Measurements from ENCODE around the gene IFT122. TPM values are rescaled to one million over a fixed set of nuclear protein-coding genes. Genes with fewer than 3 reads are reported as not detected.

IFT122 gene
- total RNA-seq, 3 donors from 2014 or later, result 43.2 to 60.6 (median 45.8) TPM

- intact Hi-C loops (cut with DNase I; ENCODE audit: low total_unique reads), result no loop called here
- Histone ChIP-seq H3K27ac (no peak overlapping the region), H3K27me3 (no peaks in the 10 kb centered on the region), H3K4me1 (peaks cover 0 to 1% of the 10 kb centered on the region in 2 donors), H3K36me3 (no peaks in the 10 kb centered on the region), H3K4me3 (no peak overlapping the region), H3K9me3 (no peaks in the 10 kb centered on the region)
- DNase-seq (ENCODE audit: low spot score in 2 of 2), result no peak
- TF ChIP-seq POLR2A (IDR thresholded peaks at IDR 0.05) (no peak), POLR2AphosphoS5 (IDR thresholded peaks at IDR 0.05) (no peak), CTCF (IDR thresholded peaks at IDR 0.05) (no peak)
Observed at GRCh38 chr3:129403450-129403849, 36.6 kb upstream of the IFT122 start.

- no peak for DNase-seq (ENCODE audit: low spot score in 2 of 2)
- no peak overlapping the region for H3K27ac ChIP-seq
- intact Hi-C loops (cut with DNase I; ENCODE audit: low total_unique reads), result no loop called here
Observed at GRCh38 chr3:129404130-129404529, 35.9 kb upstream of the IFT122 start.

GRCh38 chr3:129404610-129405009 is 35.4 kb upstream of the IFT122 start:
- intact Hi-C loops (cut with DNase I; ENCODE audit: low total_unique reads), result no loop called here
- H3K4me1 ChIP-seq, result no peaks in the 10 kb centered on the region
- no peak overlapping the region for H3K4me3 ChIP-seq
- no peak overlapping the region for H3K27ac ChIP-seq
- TF ChIP-seq POLR2A (IDR thresholded peaks at IDR 0.05) (no peak), CTCF (IDR thresholded peaks at IDR 0.05) (no peak), POLR2AphosphoS5 (IDR thresholded peaks at IDR 0.05) (no peak)
- H3K27me3 ChIP-seq, result no peaks in the 10 kb centered on the region
- no peaks in the 10 kb centered on the region for H3K9me3 ChIP-seq
- H3K36me3 ChIP-seq, result no peaks in the 10 kb centered on the region
- no peak for DNase-seq (ENCODE audit: low spot score in 2 of 2)

More at GRCh38 chr3:129404130-129404529, 35.9 kb upstream of the IFT122 start:
- H3K9me3 ChIP-seq, result no peaks in the 10 kb centered on the region
- H3K27me3 ChIP-seq, result no peaks in the 10 kb centered on the region
- TF ChIP-seq POLR2AphosphoS5 (IDR thresholded peaks at IDR 0.05) (no peak), POLR2A (IDR thresholded peaks at IDR 0.05) (no peak), CTCF (IDR thresholded peaks at IDR 0.05) (no peak)
- H3K36me3 ChIP-seq, result no peaks in the 10 kb centered on the region
- H3K4me1 ChIP-seq, result no peaks in the 10 kb centered on the region
- H3K4me3 ChIP-seq, result no peak overlapping the region

GRCh38 chr3:129409541-129409940 is 30.5 kb upstream of the IFT122 start:
- Histone ChIP-seq H3K4me1 (no peaks in the 10 kb centered on the region), H3K27ac (no peak overlapping the region), H3K9me3 (no peaks in the 10 kb centered on the region), H3K4me3 (no peak overlapping the region), H3K27me3 (no peaks in the 10 kb centered on the region), H3K36me3 (no peaks in the 10 kb centered on the region)
- TF ChIP-seq POLR2AphosphoS5 (IDR thresholded peaks at IDR 0.05) (no peak), POLR2A (IDR thresholded peaks at IDR 0.05) (no peak), CTCF (IDR thresholded peaks at IDR 0.05) (no peak)
- intact Hi-C loops (cut with DNase I; ENCODE audit: low total_unique reads), result no loop called here
- DNase-seq (ENCODE audit: low spot score in 2 of 2), result no peak

- peak in 1 of 2 donors; percentile 15 for DNase-seq (ENCODE audit: low spot score in 2 of 2)
- H3K36me3 ChIP-seq, result no peaks in the 10 kb centered on the region
- H3K27me3 ChIP-seq, result no peaks in the 10 kb centered on the region
- H3K27ac ChIP-seq, result no peak overlapping the region
- H3K9me3 ChIP-seq, result no peaks in the 10 kb centered on the region
- intact Hi-C loops (cut with DNase I; ENCODE audit: low total_unique reads), result no loop called here
- TF ChIP-seq POLR2A (IDR thresholded peaks at IDR 0.05), result no peak
- no peak for TF ChIP-seq CTCF (IDR thresholded peaks at IDR 0.05)
- TF ChIP-seq POLR2AphosphoS5 (IDR thresholded peaks at IDR 0.05), result no peak
- no peaks in the 10 kb centered on the region for H3K4me1 ChIP-seq
- H3K4me3 ChIP-seq, result no peak overlapping the region
Observed at GRCh38 chr3:129410971-129411370, 29.1 kb upstream of the IFT122 start.
